ENCODE results near the gene PBX2. TPM values are rescaled to one million over a fixed set of nuclear protein-coding genes. Genes with fewer than 3 reads are reported as not detected.

The PBX2 gene
- total and polyA plus RNA-seq, 10 donors = 29.6 to 160 (median 89.9) TPM

DNA sequence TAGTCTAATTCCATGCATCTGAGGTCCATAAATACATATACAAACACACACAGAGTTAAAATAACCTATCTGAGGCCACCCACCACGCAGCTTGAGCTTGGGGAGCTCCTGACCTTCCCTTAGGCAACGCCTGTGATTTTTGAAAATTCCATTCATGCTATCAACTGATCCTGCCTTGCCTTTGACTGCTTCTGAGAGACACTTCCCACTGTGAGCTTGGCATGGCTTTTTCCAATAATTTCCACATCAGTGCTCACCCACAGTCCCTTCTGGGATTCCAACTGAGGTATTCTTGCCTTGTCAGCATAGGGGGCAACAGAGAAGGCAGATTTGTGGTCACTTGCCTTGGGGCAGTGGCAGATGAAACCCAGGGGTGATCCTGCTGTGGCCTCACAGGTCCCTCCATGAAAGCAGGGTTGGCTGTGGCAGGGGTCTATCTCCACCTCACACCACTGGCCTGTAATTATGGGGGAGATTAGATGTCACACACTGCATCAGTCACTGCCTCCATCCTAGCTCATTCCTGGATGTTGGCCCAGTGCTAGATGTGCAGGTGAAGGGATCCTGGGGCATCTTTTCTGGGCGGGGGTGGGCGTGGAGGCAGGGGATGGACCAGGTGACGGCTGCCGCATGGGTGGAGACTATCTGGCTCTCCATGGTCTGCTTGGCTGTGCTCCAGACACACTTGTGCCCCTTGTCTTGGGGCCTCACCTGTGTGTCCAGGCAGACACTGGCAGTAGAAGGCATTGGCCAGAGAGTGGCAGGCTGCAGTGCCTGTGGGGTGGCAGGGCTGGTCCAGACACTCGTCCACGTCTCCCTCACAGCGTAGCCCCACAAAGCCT is 13.6 kb upstream of the PBX2 start:
- intact Hi-C loops (cut with DNase I; ENCODE audit: low total_unique reads) = no loop called here
- Histone ChIP-seq H3K4me3 (no peak overlapping the region), H3K36me3 (no peaks in the 10 kb centered on the region), H3K4me1 (no peaks in the 10 kb centered on the region), H3K27ac (no peak overlapping the region), H3K9me3 (no peaks in the 10 kb centered on the region), H3K27me3 (replicated peaks in 1 of 7) (peaks cover 0 to 3% (median 0%) of the 10 kb centered on the region in 7 donors)
- 79 to 94% (median 90%) methylated on average over 4 to 9 of the region's 9 CpGs for WGBS, 5 donors
- no peak for DNase-seq
- no peak for TF ChIP-seq POLR2AphosphoS5 (IDR thresholded peaks at IDR 0.05)
- TF ChIP-seq, protein P1, sequence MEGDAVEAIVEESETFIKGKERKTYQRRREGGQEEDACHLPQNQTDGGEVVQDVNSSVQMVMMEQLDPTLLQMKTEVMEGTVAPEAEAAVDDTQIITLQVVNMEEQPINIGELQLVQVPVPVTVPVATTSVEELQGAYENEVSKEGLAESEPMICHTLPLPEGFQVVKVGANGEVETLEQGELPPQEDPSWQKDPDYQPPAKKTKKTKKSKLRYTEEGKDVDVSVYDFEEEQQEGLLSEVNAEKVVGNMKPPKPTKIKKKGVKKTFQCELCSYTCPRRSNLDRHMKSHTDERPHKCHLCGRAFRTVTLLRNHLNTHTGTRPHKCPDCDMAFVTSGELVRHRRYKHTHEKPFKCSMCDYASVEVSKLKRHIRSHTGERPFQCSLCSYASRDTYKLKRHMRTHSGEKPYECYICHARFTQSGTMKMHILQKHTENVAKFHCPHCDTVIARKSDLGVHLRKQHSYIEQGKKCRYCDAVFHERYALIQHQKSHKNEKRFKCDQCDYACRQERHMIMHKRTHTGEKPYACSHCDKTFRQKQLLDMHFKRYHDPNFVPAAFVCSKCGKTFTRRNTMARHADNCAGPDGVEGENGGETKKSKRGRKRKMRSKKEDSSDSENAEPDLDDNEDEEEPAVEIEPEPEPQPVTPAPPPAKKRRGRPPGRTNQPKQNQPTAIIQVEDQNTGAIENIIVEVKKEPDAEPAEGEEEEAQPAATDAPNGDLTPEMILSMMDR (IDR thresholded peaks at IDR 0.05 in 8 of 11, conservative IDR thresholded peaks at IDR 0.05 in 3 of 11) = no peak
- TF ChIP-seq POLR2A (IDR thresholded peaks at IDR 0.05) = no peak

DNA sequence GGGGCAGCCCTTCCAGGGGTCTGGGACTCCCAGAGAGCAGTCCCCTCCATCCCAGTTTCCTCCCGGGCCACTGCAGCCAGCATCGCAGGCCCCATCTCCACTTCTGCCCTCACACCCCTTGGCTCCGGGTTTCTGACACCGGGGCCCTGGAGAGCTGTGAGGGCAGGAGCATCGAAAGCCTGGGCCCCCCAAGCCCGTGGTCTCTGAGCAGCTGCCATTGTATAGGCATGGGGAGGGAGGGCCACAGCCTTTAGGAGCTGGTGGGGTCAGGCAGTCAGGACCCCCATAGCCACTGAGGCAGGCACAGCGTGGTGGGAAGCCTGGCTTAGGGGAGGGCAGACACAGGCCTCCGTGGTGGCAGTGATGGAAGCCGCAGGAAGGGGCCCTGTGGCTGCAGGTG is 12.2 kb upstream of the PBX2 start:
- intact Hi-C loops (cut with DNase I; ENCODE audit: low total_unique reads) = no loop called here
- Histone ChIP-seq H3K9me3 (no peaks in the 10 kb centered on the region), H3K27me3 (replicated peaks in 1 of 7) (peaks cover 0 to 3% (median 0%) of the 10 kb centered on the region in 7 donors), H3K36me3 (no peaks in the 10 kb centered on the region), H3K27ac (no peak overlapping the region), H3K4me3 (no peak overlapping the region), H3K4me1 (peaks cover under 1 to 6% (median 4%) of the 10 kb centered on the region in 6 donors)
- no peak for DNase-seq
- 75 to 90% (median 85%) methylated on average over 5 to 9 of the region's 9 CpGs for WGBS, 5 donors
- TF ChIP-seq POLR2A (IDR thresholded peaks at IDR 0.05) (no peak), POLR2AphosphoS5 (IDR thresholded peaks at IDR 0.05) (no peak)
- TF ChIP-seq, protein P1 (IDR thresholded peaks at IDR 0.05 in 8 of 11, conservative IDR thresholded peaks at IDR 0.05 in 3 of 11) = no peak

DNA sequence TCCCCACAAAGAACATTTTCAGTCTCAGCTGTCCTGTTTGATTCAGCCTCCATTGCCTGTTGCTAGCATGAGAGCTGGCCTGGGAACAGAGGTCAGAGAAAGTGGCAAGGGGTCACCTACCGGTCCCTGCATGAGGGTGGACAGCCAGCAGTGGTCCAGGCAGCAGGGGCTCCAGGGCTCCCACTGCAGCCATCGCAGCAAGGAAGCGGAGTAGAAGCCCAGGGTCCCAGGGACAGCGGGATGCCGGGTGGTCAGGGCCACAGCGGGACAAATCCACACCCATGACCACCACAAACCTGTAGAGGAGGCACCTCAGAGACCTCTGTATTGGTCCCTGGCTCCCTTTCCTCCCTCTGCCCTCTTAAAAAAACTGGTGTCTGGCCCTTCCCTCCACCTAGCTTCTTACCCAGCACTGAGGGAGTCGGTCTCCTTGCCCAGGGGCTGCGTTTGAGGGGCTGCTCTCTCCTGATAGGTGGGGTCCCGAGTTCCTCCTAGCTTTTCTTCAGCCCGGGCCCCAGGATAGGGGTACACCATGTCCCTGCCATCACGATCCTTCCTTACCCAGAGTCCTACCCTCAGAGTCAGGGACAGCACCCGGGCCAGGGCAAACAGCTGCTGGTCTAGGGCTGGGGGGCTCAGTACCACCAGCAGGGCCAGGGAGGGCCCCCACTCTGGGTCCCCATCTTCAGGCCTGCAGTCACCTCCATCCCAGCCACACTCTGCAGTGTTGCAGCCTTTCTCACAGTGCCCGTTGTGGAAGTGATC is 10.9 kb upstream of the PBX2 start:
- 87 to 97% (median 89%) methylated on average over 11 to 13 of the region's 13 CpGs for WGBS, 5 donors
- intact Hi-C loops (cut with DNase I; ENCODE audit: low total_unique reads) = no loop called here
- H3K36me3 ChIP-seq = no peaks in the 10 kb centered on the region

More for the DNA sequence above, 10.9 kb upstream of the PBX2 start:
- TF ChIP-seq, protein P1 (IDR thresholded peaks at IDR 0.05 in 8 of 11, conservative IDR thresholded peaks at IDR 0.05 in 3 of 11) = no peak
- H3K9me3 ChIP-seq = no peaks in the 10 kb centered on the region
- H3K4me3 ChIP-seq = no peak overlapping the region
- no peak for DNase-seq
- peaks cover 7 to 15% (median 13%) of the 10 kb centered on the region in 6 donors for H3K4me1 ChIP-seq
- peaks cover 0 to 3% (median 0%) of the 10 kb centered on the region in 7 donors for H3K27me3 ChIP-seq (replicated peaks in 1 of 7)
- no peak overlapping the region for H3K27ac ChIP-seq

Data from spleen (tissue), 11 donors.